ENCODE results near the gene RGS6.

GRCh38 chr14:72172049-72172448, 239.8 kb downstream of the RGS6 start:
- TF ChIP-seq GATA2 (IDR thresholded peaks at IDR 0.05; ENCODE audit: low read depth, low read length): no peak
- no peak for TF ChIP-seq GATA3 (IDR thresholded peaks at IDR 0.05; ENCODE audit: low read depth, low read length)
